Measurements from ENCODE around the gene MDM1.

MDM1 gene

DNA sequence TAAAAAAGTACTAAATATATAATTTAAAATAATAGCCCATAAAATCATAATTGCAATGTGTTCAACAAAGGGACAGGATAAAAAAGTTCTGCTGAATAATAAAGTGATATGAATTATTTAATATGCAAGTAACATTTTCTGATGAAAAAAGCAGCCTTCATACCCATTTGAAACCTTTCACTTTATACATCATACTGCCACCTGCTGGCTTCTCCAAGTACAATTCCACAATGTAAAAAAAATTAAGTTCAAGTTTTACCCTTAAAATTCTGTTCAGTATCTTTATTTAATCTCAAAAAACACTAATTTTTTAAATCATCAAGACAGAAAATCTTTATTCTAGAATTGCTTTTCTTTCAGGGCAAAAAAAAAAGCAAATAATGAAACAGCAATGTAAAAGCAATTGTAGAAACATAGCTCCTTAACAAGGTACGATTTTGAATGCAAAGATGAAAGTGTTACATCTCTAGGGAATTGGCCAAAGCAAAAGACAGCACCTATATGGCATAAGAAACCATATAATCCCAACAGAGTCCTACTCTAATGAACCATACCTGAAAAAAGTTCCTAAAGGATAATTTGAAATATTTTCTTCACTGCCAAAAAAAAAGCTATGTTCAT, 15.0 kb downstream of the MDM1 start:
- Histone ChIP-seq H3K36me3 (ENCODE audit: control insufficient read depth, insufficient read depth, low read length) (peaks cover 41% of the 10 kb centered on the region), H3K4me1 (ENCODE audit: control insufficient read depth, insufficient read depth, low read length) (no peaks in the 10 kb centered on the region), H3K27me3 (ENCODE audit: control insufficient read depth, insufficient read depth, low read length) (no peaks in the 10 kb centered on the region), H3K9me3 (ENCODE audit: control insufficient read depth, insufficient read depth, low read length) (no peaks in the 10 kb centered on the region), H3K4me3 (ENCODE audit: low read depth, low read length) (no peak overlapping the region), H3K9ac (ENCODE audit: low read depth, low read length) (no peak overlapping the region), H3K27ac (ENCODE audit: low read depth, low read length) (no peak overlapping the region)

GRCh38 chr12:68310370-68310769, 21.8 kb downstream of the MDM1 start:
- Histone ChIP-seq H3K4me3 (ENCODE audit: low read depth, low read length) (no peak overlapping the region), H3K4me1 (ENCODE audit: control insufficient read depth, insufficient read depth, low read length) (no peaks in the 10 kb centered on the region), H3K27ac (ENCODE audit: low read depth, low read length) (no peak overlapping the region), H3K9me3 (ENCODE audit: control insufficient read depth, insufficient read depth, low read length) (no peaks in the 10 kb centered on the region), H3K27me3 (ENCODE audit: control insufficient read depth, insufficient read depth, low read length) (no peaks in the 10 kb centered on the region), H3K36me3 (ENCODE audit: control insufficient read depth, insufficient read depth, low read length) (peaks cover 54% of the 10 kb centered on the region), H3K9ac (ENCODE audit: low read depth, low read length) (no peak overlapping the region)

GRCh38 chr12:68306564-68306963, 25.6 kb downstream of the MDM1 start:
- Histone ChIP-seq H3K9me3 (ENCODE audit: control insufficient read depth, insufficient read depth, low read length) (no peaks in the 10 kb centered on the region), H3K36me3 (ENCODE audit: control insufficient read depth, insufficient read depth, low read length) (peaks cover 34% of the 10 kb centered on the region), H3K4me3 (ENCODE audit: low read depth, low read length) (no peak overlapping the region), H3K27ac (ENCODE audit: low read depth, low read length) (no peak overlapping the region), H3K9ac (ENCODE audit: low read depth, low read length) (no peak overlapping the region), H3K4me1 (ENCODE audit: control insufficient read depth, insufficient read depth, low read length) (no peaks in the 10 kb centered on the region), H3K27me3 (ENCODE audit: control insufficient read depth, insufficient read depth, low read length) (no peaks in the 10 kb centered on the region)

- Histone ChIP-seq H3K9ac (ENCODE audit: low read depth, low read length) (no peak overlapping the region), H3K36me3 (ENCODE audit: control insufficient read depth, insufficient read depth, low read length) (peaks cover 21% of the 10 kb centered on the region), H3K27me3 (ENCODE audit: control insufficient read depth, insufficient read depth, low read length) (no peaks in the 10 kb centered on the region), H3K9me3 (ENCODE audit: control insufficient read depth, insufficient read depth, low read length) (no peaks in the 10 kb centered on the region), H3K4me3 (ENCODE audit: low read depth, low read length) (no peak overlapping the region), H3K4me1 (ENCODE audit: control insufficient read depth, insufficient read depth, low read length) (no peaks in the 10 kb centered on the region), H3K27ac (ENCODE audit: low read depth, low read length) (no peak overlapping the region)
These were observed 26.9 kb downstream of the MDM1 start for GRCh38 chr12:68305278-68305677.

- H3K36me3 ChIP-seq (ENCODE audit: control insufficient read depth, insufficient read depth, low read length), result peaks cover 14% of the 10 kb centered on the region
- H3K27me3 ChIP-seq (ENCODE audit: control insufficient read depth, insufficient read depth, low read length), result no peaks in the 10 kb centered on the region
- no peak overlapping the region for H3K27ac ChIP-seq (ENCODE audit: low read depth, low read length)
- H3K4me1 ChIP-seq (ENCODE audit: control insufficient read depth, insufficient read depth, low read length), result no peaks in the 10 kb centered on the region
- no peaks in the 10 kb centered on the region for H3K9me3 ChIP-seq (ENCODE audit: control insufficient read depth, insufficient read depth, low read length)
- H3K4me3 ChIP-seq (ENCODE audit: low read depth, low read length), result no peak overlapping the region
- no peak overlapping the region for H3K9ac ChIP-seq (ENCODE audit: low read depth, low read length)
These were observed 27.5 kb downstream of the MDM1 start for GRCh38 chr12:68304626-68305025.

DNA sequence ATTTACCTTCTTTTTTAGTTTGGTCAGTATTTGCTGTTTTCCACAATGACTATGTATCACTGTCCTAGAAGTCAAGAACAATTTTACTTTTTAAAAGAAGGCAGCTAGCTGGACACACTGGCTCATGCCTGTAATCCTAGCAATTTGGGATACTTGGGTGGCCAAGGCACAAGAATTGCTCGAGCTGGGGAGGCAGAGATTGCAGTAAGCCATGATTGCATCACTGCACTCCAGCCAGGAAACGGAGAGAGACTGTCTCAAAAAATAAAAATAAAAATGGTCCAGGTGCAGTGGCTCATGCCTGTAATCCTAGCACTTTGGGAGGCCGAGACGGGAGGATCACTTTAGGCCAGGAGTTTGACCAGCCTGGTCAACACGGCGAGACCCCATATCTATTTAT, 28.3 kb downstream of the MDM1 start:
- H3K9me3 ChIP-seq (ENCODE audit: control insufficient read depth, insufficient read depth, low read length), result no peaks in the 10 kb centered on the region
- H3K4me1 ChIP-seq (ENCODE audit: control insufficient read depth, insufficient read depth, low read length), result no peaks in the 10 kb centered on the region
- no peak overlapping the region for H3K9ac ChIP-seq (ENCODE audit: low read depth, low read length)
- peaks cover 6% of the 10 kb centered on the region for H3K36me3 ChIP-seq (ENCODE audit: control insufficient read depth, insufficient read depth, low read length)
- H3K27ac ChIP-seq (ENCODE audit: low read depth, low read length), result no peak overlapping the region
- no peaks in the 10 kb centered on the region for H3K27me3 ChIP-seq (ENCODE audit: control insufficient read depth, insufficient read depth, low read length)
- H3K4me3 ChIP-seq (ENCODE audit: low read depth, low read length), result no peak overlapping the region

- Histone ChIP-seq H3K36me3 (ENCODE audit: control insufficient read depth, insufficient read depth, low read length) (peaks cover 3% of the 10 kb centered on the region; the same call in 1 of the 2 replicates), H3K9me3 (ENCODE audit: control insufficient read depth, insufficient read depth, low read length) (no peaks in the 10 kb centered on the region), H3K9ac (ENCODE audit: low read depth, low read length) (no peak overlapping the region), H3K27ac (ENCODE audit: low read depth, low read length) (no peak overlapping the region), H3K4me3 (ENCODE audit: low read depth, low read length) (no peak overlapping the region), H3K27me3 (ENCODE audit: control insufficient read depth, insufficient read depth, low read length) (no peaks in the 10 kb centered on the region), H3K4me1 (ENCODE audit: control insufficient read depth, insufficient read depth, low read length) (no peaks in the 10 kb centered on the region)
These were observed 34.2 kb downstream of the MDM1 start for GRCh38 chr12:68297929-68298328.

DNA sequence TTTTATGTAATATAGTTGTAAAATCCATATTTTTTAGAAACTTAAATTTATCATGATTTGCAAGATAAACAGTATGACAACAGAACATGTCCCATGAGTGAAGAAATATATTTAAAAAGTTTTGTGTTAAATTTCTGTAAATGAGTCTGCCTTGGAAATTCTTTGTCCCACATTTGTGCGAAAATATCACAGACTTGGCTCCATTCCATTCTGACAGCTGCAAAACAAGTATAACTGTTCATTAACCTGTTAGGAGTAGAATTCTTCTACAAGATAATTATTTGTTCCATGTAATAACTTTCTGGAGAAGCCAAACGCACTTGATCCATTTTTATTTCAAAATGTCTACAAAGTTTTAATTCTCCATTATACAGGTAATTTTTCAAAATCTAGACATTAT, 37.9 kb downstream of the MDM1 start:
- Histone ChIP-seq H3K27me3 (ENCODE audit: control insufficient read depth, insufficient read depth, low read length) (no peaks in the 10 kb centered on the region), H3K9me3 (ENCODE audit: control insufficient read depth, insufficient read depth, low read length) (no peaks in the 10 kb centered on the region), H3K4me3 (ENCODE audit: low read depth, low read length) (no peak overlapping the region), H3K36me3 (ENCODE audit: control insufficient read depth, insufficient read depth, low read length) (no peaks in the 10 kb centered on the region), H3K4me1 (ENCODE audit: control insufficient read depth, insufficient read depth, low read length) (no peaks in the 10 kb centered on the region), H3K9ac (ENCODE audit: low read depth, low read length) (no peak overlapping the region), H3K27ac (ENCODE audit: low read depth, low read length) (no peak overlapping the region)

DNA sequence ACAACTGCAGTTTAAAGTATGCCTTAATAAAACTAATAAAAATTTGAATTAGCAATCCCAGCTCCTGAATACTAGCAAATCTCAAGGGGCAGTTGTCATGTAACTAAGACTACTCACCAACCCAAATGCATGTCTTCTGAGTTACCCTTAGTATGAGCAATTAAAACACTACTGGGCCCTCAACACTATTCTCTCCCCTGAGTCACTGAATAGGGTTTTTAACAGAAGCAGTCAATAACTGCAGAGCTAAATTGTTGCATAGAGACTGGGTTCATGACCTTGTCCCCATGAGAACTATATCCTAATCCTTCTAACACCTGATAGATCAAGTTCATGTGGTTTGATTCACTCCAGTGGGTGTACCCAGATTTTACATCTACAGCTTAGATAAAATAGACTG, 38.8 kb downstream of the MDM1 start:
- Histone ChIP-seq H3K27me3 (ENCODE audit: control insufficient read depth, insufficient read depth, low read length) (no peaks in the 10 kb centered on the region), H3K36me3 (ENCODE audit: control insufficient read depth, insufficient read depth, low read length) (no peaks in the 10 kb centered on the region), H3K27ac (ENCODE audit: low read depth, low read length) (no peak overlapping the region), H3K4me3 (ENCODE audit: low read depth, low read length) (no peak overlapping the region), H3K4me1 (ENCODE audit: control insufficient read depth, insufficient read depth, low read length) (no peaks in the 10 kb centered on the region), H3K9me3 (ENCODE audit: control insufficient read depth, insufficient read depth, low read length) (no peaks in the 10 kb centered on the region), H3K9ac (ENCODE audit: low read depth, low read length) (no peak overlapping the region)

GRCh38 chr12:68292151-68292943, 39.8 kb downstream of the MDM1 start:
- H3K9me3 ChIP-seq (ENCODE audit: control insufficient read depth, insufficient read depth, low read length), result no peaks in the 10 kb centered on the region
- H3K27ac ChIP-seq (ENCODE audit: low read depth, low read length), result no peak overlapping the region
- H3K9ac ChIP-seq (ENCODE audit: low read depth, low read length), result no peak overlapping the region
- no peaks in the 10 kb centered on the region for H3K4me1 ChIP-seq (ENCODE audit: control insufficient read depth, insufficient read depth, low read length)
- no peaks in the 10 kb centered on the region for H3K36me3 ChIP-seq (ENCODE audit: control insufficient read depth, insufficient read depth, low read length)
- no peaks in the 10 kb centered on the region for H3K27me3 ChIP-seq (ENCODE audit: control insufficient read depth, insufficient read depth, low read length)
- H3K4me3 ChIP-seq (ENCODE audit: low read depth, low read length), result no peak overlapping the region

DNA sequence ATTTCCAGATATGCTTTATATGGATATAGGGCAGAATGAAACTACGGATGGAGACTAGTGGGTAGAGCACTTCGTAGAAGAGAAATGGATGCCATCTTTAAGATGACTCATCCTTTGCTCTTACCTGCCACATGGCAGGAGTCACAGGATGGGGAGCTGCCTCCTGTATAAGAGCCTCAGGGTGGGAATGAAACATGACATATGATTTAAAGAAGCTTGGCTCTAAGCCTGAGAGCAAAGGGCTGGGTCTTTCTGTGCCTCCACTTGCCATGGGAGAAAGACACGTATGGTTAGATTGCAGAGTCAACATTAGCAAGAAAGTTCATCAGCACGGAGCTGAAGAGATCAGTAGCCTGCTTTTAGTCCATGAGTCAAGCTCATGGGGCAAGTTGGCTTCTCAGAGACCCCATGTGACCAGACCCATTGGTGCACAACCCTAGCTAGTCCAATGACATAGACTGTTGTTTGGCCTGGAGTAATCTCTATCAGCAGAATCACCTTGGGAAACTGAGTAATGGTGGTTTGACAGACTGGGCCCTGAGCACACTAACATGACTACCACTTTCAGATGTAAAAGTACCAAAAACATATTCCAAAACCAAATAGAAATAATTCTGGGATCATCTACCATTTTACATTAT, 40.6 kb downstream of the MDM1 start:
- Histone ChIP-seq H3K9ac (ENCODE audit: low read depth, low read length) (no peak overlapping the region), H3K9me3 (ENCODE audit: control insufficient read depth, insufficient read depth, low read length) (no peaks in the 10 kb centered on the region)

More for the DNA sequence above, 40.6 kb downstream of the MDM1 start:
- Histone ChIP-seq H3K4me1 (ENCODE audit: control insufficient read depth, insufficient read depth, low read length) (no peaks in the 10 kb centered on the region), H3K36me3 (ENCODE audit: control insufficient read depth, insufficient read depth, low read length) (no peaks in the 10 kb centered on the region), H3K27me3 (ENCODE audit: control insufficient read depth, insufficient read depth, low read length) (no peaks in the 10 kb centered on the region), H3K4me3 (ENCODE audit: low read depth, low read length) (no peak overlapping the region), H3K27ac (ENCODE audit: low read depth, low read length) (no peak overlapping the region)
